PFSK-1 (cell line): ENCODE measurements around the gene TMEM215.

Experiments used
- FOXP2 ChIP-seq: optimal IDR thresholded peaks from 2 replicates; pipeline ENCODE3; 2011; ENCODE audit warnings: borderline replicate concordance, control low read depth, inconsistent platforms; ENCODE audit not compliant: insufficient read depth; ENCODE audit errors: extremely low read length, extremely low read depth
- POLR2AphosphoS5 ChIP-seq: IDR thresholded peaks from 2 replicates; pipeline ENCODE4 v1.6.1; 2012; ENCODE audit warnings: low read depth, mild to moderate bottlenecking, control low read depth, low read length, moderate library complexity
- REST ChIP-seq, 2 experiments: IDR thresholded peaks; 2 replicates each; pipeline versions ENCODE4 v1.6.1 to v1.8.0; 2011 to 2012; ENCODE audit warnings: low read depth in 2 of 2, low read length in 2 of 2, control low read depth in 1 of 2, inconsistent platforms in 1 of 2, mild to moderate bottlenecking in 1 of 2, moderate library complexity in 1 of 2; ENCODE audit not compliant: insufficient read depth in 1 of 2
- SIN3A ChIP-seq: IDR thresholded peaks from 2 replicates; pipeline ENCODE4 v1.6.1; 2012; ENCODE audit warnings: mild to moderate bottlenecking, low read length, moderate library complexity, borderline replicate concordance; ENCODE audit not compliant: insufficient read depth
- TAF1 ChIP-seq: IDR thresholded peaks from 2 replicates; pipeline ENCODE4 v1.6.1; 2012; ENCODE audit warnings: low read length, control low read depth, borderline replicate concordance; ENCODE audit not compliant: insufficient read depth

TMEM215 gene

GRCh38 chr9:32775283-32775682, 8.1 kb upstream of the TMEM215 start:
- TF ChIP-seq REST (IDR thresholded peaks at IDR 0.05; ENCODE audit: insufficient read depth in 1 of 2, low read depth in 2 of 2, low read length in 2 of 2) = no peak
- TF ChIP-seq POLR2AphosphoS5 = no peak
- no peak for TF ChIP-seq TAF1
- no peak for TF ChIP-seq FOXP2
- TF ChIP-seq SIN3A = no peak

GRCh38 chr9:32776201-32776600, 7.1 kb upstream of the TMEM215 start:
- TF ChIP-seq SIN3A (no peak), TAF1 (no peak), REST (IDR thresholded peaks at IDR 0.05; ENCODE audit: insufficient read depth in 1 of 2, low read depth in 2 of 2, low read length in 2 of 2) (no peak), POLR2AphosphoS5 (no peak), FOXP2 (no peak)

- TF ChIP-seq POLR2AphosphoS5 = no peak
- no peak for TF ChIP-seq REST (IDR thresholded peaks at IDR 0.05; ENCODE audit: insufficient read depth in 1 of 2, low read depth in 2 of 2, low read length in 2 of 2)
- no peak for TF ChIP-seq TAF1
- no peak for TF ChIP-seq SIN3A
- no peak for TF ChIP-seq FOXP2
These were observed 718 bp upstream of the TMEM215 start for GRCh38 chr9:32782476-32783167.

- no peak for TF ChIP-seq FOXP2
- TF ChIP-seq REST (IDR thresholded peaks at IDR 0.05; ENCODE audit: insufficient read depth in 1 of 2, low read depth in 2 of 2, low read length in 2 of 2) = no peak
- no peak for TF ChIP-seq POLR2AphosphoS5
- TF ChIP-seq SIN3A = no peak
- TF ChIP-seq TAF1 = no peak
These were observed 4.5 kb downstream of the TMEM215 start for GRCh38 chr9:32787816-32788215.

- TF ChIP-seq SIN3A (no peak), TAF1 (no peak), REST (IDR thresholded peaks at IDR 0.05; ENCODE audit: insufficient read depth in 1 of 2, low read depth in 2 of 2, low read length in 2 of 2) (no peak), FOXP2 (no peak), POLR2AphosphoS5 (no peak)
These were observed 18.2 kb downstream of the TMEM215 start for GRCh38 chr9:32801530-32801929.
